HT1080 (cell line): ENCODE data around the gene MROH2B. TPM values are rescaled to one million over a fixed set of nuclear protein-coding genes. Genes with fewer than 3 reads are reported as not detected.
A peak's percentile ranks its signal among the peaks of the same experiment; 100 is the strongest.

Source experiments
- DNase-seq: peaks from one replicate; pipeline ENCODE4 v3.0.0-alpha.2; 2015; ENCODE audit warnings: low read depth
- small RNA-seq: library from RNA; depleted of rRNA; stranded (forward); fragments of <200 nt; gene quantifications from one replicate; pipeline ENCODE3, GENCODE V24; 2014
- total RNA-seq: library from RNA; depleted of rRNA; stranded (reverse); fragments of >200 nt; shearing (Covaris generic); gene quantifications from 2 replicates; pipeline ENCODE4 v1.2.3, GENCODE V29; 2014; rRNA removed

Gene MROH2B
- total RNA-seq, 1 experiment from 2014 or later, result 0.08 TPM

DNA sequence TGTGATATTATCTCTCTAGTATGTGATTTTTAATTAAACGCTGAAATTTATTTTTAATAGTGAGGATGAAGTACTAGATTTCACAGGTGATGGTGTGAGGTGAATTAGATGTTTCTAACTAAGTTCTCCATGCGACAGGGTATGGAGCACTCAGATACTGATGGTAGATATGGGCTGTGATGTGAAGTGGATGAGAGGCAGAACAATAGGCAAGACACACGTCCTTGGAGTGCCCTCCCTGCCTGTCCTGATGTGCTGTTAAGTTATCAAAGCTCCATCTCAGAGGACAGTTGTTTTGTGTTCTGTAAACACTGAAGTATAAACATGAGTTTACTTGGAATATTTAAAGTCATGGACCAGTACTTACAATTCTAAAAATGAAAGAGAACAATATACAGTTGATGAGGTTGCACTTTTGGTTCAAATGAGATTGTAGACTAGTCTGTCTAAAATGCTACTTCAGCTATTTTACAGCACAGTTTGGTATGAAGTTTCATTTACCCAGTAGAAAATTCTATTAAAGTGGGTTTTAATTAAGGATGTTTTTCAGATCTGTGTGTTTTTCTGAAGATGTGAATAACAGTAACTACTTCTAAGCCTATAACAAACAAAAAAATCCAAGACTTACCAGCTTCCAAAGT, 97.7 kb downstream of the MROH2B start:
- DNase-seq, result no peak

- DNase-seq, result no peak
These were observed 98.7 kb downstream of the MROH2B start for GRCh38 chr5:40972434-40972833.

DNA sequence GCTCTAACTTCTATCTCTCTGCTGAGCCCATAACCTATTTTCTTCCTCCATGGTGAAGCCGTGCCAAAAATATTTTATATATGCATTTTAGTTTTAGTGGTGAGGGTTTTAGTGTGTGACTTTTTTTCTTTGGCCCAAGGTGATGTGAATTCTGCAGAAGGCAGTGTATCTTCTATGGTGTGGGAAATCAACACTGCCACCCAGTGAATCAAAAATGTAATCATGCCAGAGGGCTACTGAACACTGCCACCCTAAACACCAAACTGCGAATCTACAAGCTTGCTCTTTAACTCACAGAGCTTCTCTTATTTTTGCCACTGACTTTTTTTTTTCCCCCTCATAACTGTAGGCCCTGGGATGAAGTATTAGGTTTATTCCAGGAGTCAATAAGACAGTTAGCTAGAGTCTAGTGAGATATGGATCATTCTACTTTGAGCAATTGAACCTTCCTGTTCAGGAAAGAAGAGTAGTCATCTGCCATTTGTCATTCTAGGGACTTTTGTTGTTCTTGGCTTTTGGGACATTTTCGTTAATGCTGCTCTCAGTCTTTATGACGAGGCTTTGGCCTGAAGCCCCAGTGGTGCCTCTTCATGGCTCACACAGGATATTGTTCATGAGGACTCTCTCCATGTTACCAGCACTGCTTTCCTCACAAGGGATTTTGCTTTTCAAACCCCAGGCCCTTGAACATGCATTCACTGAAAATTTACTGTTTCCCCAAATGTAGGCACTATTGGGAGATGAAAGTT, 108.8 kb downstream of the MROH2B start:
- peak; percentile 17 for DNase-seq

DNA sequence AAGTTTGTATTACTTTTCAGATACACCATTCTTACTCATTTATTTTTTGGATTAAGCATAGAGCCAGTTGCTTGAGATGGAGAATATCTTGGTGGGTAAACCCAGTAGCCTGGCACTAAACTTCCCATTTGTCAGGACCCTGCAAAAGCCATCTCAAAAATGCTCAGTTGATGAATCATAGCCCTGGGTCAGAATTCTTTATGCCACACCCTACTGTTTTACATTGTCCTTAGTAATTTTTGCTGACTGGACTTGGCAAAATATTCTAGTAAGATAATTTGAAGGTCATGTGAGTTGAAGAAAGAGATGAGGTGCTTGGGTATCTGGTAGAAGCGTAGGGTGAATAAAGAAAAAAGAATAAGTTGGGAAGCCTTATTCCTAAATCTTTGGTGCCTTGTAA, 111.1 kb downstream of the MROH2B start:
- DNase-seq, result peak; percentile 64

GRCh38 chr5:40958811-40959210, 112.3 kb downstream of the MROH2B start:
- DNase-seq, result peak; percentile 56

GRCh38 chr5:40957048-40957447, 114.1 kb downstream of the MROH2B start:
- no peak for DNase-seq

GRCh38 chr5:40955313-40955712, 115.8 kb downstream of the MROH2B start:
- no peak for DNase-seq

Small RNA genes within 50 kb of the gene (small RNA-seq; reads per million reads assigned to genes)
- not detected for gene AC114967.1

Other genes with a start within 250 kb of the MROH2B start
- 2,054 and 2,634 TPM in 2 replicates for gene RPL37, start 236.1 kb downstream of the MROH2B start, total RNA-seq
- gene CARD6, start 230.0 kb downstream of the MROH2B start, total RNA-seq, result 2.1 and 2.3 TPM in 2 replicates
- not detected in 2 replicates for gene C7, start 161.8 kb downstream of the MROH2B start, total RNA-seq
- not detected in 2 replicates for gene C6, start 142.2 kb upstream of the MROH2B start, total RNA-seq